Suprapubic skin (tissue), 2 donors: ENCODE measurements around the gene RYR3.

Experiments used
- EP300 ChIP-seq: sonication (generic); formaldehyde crosslinking; IDR thresholded peaks from one replicate; pipeline ENCODE4 v1.6.1; 2017; ENCODE audit warnings: antibody characterized with exemption
- POLR2A ChIP-seq, 2 donors: fragments of 450-650 bp; IDR thresholded peaks; one replicate each; pipeline ENCODE4 v1.6.1; 2017; ENCODE audit warnings: antibody characterized with exemption in 2 of 2, mild to moderate bottlenecking in 2 of 2, moderate library complexity in 2 of 2

- TF ChIP-seq EP300 (no peak), POLR2A (IDR thresholded peaks at IDR 0.05) (no peak)
These were observed 113.3 kb downstream of the RYR3 start for GRCh38 chr15:33424025-33424424.
